ENCODE measurements around the gene GPER1. TPM values are rescaled to one million over a fixed set of nuclear protein-coding genes. Genes with fewer than 3 reads are reported as not detected.

Gene GPER1
- total and polyA plus RNA-seq, 4 donors = 2.9 to 23.1 (median 7.4) TPM

DNA sequence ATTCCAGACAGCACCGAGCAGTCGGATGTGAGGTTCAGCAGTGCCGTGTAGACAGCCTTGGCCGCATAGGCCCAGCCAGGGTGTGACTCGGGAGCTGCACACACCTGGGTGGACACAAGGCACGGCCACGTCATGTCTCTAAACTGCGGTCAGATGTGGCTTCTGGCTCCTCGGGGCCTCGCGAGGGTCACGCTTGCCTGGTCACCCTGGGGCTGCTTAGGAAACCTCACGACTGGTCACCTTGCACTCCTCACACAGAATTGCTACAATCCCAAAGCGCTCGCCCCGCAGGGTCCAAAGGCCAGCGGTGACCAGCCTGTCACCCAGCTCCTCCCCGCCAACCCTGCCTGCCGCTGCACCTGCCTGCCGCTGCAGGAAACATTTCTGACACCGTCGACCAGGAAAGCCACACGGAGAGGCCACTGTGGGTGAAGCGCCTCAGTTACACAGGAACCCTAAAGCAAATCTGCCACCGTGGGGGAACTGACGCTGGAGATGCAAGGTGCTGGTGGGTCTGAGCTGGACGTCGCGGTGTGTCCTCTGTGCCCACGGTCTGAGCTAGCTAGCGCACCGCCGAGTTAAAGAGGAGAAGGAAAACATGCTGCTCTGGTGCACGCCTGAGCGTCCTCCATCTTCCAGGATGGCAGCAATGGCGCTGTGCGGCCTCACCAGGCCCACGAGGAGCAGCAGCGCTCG, 5.0 kb downstream of the GPER1 start:
- H3K36me3 ChIP-seq (ENCODE audit: control insufficient read depth in 4 of 4, insufficient read depth in 3 of 4, low read depth in 1 of 4, low read length in 3 of 4) = peaks cover 0 to 4% (median 0%) of the 10 kb centered on the region in 4 donors
- no peaks in the 10 kb centered on the region for H3K9me3 ChIP-seq (ENCODE audit: control insufficient read depth in 4 of 4, low read length in 3 of 4)
- DNase-seq (ENCODE audit: low spot score) = peak; percentile 67
- H3K27ac ChIP-seq (ENCODE audit: low read depth in 1 of 2, low read length in 2 of 2) = peak overlapping the region; percentile 83 to 91
- H3K27me3 ChIP-seq (ENCODE audit: control insufficient read depth in 4 of 4, insufficient read depth in 4 of 4, low read length in 3 of 4) = no peaks in the 10 kb centered on the region
- H3K4me1 ChIP-seq (ENCODE audit: control insufficient read depth in 4 of 4, insufficient read depth in 4 of 4, low read length in 3 of 4) = peaks cover 11 to 63% (median 39%) of the 10 kb centered on the region in 4 donors
- no peak overlapping the region for H3K9ac ChIP-seq (ENCODE audit: low read depth in 1 of 2, low read length in 2 of 2)
- WGBS = 46% methylated on average over 40 of the region's 40 CpGs
- no peak for TF ChIP-seq EGR1 (IDR thresholded peaks at IDR 0.05; ENCODE audit: low read depth in 2 of 2)
- TF ChIP-seq FOXA2 (IDR thresholded peaks at IDR 0.05) = peak; percentile 8
- peak; percentile 87 for TF ChIP-seq HNF4G (IDR thresholded peaks at IDR 0.05)
- peak; percentile 41 for TF ChIP-seq NR2F2 (IDR thresholded peaks at IDR 0.05)
- TF ChIP-seq, protein P1, sequence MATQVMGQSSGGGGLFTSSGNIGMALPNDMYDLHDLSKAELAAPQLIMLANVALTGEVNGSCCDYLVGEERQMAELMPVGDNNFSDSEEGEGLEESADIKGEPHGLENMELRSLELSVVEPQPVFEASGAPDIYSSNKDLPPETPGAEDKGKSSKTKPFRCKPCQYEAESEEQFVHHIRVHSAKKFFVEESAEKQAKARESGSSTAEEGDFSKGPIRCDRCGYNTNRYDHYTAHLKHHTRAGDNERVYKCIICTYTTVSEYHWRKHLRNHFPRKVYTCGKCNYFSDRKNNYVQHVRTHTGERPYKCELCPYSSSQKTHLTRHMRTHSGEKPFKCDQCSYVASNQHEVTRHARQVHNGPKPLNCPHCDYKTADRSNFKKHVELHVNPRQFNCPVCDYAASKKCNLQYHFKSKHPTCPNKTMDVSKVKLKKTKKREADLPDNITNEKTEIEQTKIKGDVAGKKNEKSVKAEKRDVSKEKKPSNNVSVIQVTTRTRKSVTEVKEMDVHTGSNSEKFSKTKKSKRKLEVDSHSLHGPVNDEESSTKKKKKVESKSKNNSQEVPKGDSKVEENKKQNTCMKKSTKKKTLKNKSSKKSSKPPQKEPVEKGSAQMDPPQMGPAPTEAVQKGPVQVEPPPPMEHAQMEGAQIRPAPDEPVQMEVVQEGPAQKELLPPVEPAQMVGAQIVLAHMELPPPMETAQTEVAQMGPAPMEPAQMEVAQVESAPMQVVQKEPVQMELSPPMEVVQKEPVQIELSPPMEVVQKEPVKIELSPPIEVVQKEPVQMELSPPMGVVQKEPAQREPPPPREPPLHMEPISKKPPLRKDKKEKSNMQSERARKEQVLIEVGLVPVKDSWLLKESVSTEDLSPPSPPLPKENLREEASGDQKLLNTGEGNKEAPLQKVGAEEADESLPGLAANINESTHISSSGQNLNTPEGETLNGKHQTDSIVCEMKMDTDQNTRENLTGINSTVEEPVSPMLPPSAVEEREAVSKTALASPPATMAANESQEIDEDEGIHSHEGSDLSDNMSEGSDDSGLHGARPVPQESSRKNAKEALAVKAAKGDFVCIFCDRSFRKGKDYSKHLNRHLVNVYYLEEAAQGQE (IDR thresholded peaks at IDR 0.05) = peak; percentile 73
- TF ChIP-seq HNF4A (conservative IDR thresholded peaks at IDR 0.05) = peak; percentile 94 to 95
- TF ChIP-seq, protein P2, sequence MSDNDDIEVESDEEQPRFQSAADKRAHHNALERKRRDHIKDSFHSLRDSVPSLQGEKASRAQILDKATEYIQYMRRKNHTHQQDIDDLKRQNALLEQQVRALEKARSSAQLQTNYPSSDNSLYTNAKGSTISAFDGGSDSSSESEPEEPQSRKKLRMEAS (IDR thresholded peaks at IDR 0.05) = peak; percentile 95
- peak; percentile 85 to 89 for TF ChIP-seq RXRA (IDR thresholded peaks at IDR 0.05)
- TF ChIP-seq JUND (IDR thresholded peaks at IDR 0.05) = peak; percentile 17 to 62
- TF ChIP-seq TAF1 (conservative IDR thresholded peaks at IDR 0.05) = peak; percentile 39
- TF ChIP-seq, protein P3, sequence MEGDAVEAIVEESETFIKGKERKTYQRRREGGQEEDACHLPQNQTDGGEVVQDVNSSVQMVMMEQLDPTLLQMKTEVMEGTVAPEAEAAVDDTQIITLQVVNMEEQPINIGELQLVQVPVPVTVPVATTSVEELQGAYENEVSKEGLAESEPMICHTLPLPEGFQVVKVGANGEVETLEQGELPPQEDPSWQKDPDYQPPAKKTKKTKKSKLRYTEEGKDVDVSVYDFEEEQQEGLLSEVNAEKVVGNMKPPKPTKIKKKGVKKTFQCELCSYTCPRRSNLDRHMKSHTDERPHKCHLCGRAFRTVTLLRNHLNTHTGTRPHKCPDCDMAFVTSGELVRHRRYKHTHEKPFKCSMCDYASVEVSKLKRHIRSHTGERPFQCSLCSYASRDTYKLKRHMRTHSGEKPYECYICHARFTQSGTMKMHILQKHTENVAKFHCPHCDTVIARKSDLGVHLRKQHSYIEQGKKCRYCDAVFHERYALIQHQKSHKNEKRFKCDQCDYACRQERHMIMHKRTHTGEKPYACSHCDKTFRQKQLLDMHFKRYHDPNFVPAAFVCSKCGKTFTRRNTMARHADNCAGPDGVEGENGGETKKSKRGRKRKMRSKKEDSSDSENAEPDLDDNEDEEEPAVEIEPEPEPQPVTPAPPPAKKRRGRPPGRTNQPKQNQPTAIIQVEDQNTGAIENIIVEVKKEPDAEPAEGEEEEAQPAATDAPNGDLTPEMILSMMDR (IDR thresholded peaks at IDR 0.05; ENCODE audit: low read depth, low read length, missing input control) = no peak
- TF ChIP-seq RAD21 (IDR thresholded peaks at IDR 0.05) = peak in 1 of 2 donors; percentile 43
- peak in 1 of 2 donors; percentile 32 for TF ChIP-seq GABPA (IDR thresholded peaks at IDR 0.05 in 1 of 2, conservative IDR thresholded peaks at IDR 0.05 in 1 of 2)
- TF ChIP-seq FOXA1 (IDR thresholded peaks at IDR 0.05) = no peak
- TF ChIP-seq SP1 (IDR thresholded peaks at IDR 0.05) = peak; percentile 97
- TF ChIP-seq, protein P4, sequence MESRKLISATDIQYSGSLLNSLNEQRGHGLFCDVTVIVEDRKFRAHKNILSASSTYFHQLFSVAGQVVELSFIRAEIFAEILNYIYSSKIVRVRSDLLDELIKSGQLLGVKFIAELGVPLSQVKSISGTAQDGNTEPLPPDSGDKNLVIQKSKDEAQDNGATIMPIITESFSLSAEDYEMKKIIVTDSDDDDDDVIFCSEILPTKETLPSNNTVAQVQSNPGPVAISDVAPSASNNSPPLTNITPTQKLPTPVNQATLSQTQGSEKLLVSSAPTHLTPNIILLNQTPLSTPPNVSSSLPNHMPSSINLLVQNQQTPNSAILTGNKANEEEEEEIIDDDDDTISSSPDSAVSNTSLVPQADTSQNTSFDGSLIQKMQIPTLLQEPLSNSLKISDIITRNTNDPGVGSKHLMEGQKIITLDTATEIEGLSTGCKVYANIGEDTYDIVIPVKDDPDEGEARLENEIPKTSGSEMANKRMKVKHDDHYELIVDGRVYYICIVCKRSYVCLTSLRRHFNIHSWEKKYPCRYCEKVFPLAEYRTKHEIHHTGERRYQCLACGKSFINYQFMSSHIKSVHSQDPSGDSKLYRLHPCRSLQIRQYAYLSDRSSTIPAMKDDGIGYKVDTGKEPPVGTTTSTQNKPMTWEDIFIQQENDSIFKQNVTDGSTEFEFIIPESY (IDR thresholded peaks at IDR 0.05) = no peak
- TF ChIP-seq YY1 (IDR thresholded peaks at IDR 0.05) = peak; percentile 78
- TF ChIP-seq, protein P5, sequence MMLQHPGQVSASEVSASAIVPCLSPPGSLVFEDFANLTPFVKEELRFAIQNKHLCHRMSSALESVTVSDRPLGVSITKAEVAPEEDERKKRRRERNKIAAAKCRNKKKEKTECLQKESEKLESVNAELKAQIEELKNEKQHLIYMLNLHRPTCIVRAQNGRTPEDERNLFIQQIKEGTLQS (IDR thresholded peaks at IDR 0.05) = no peak
- peak overlapping the region in 2 of 3 donors; percentile 6 to 16 for H3K4me3 ChIP-seq (ENCODE audit: low read depth in 1 of 3, low read length in 3 of 3)
